Spinal cord (tissue), 10 donors: ENCODE measurements around the gene C1QTNF1. TPM values are rescaled to one million over a fixed set of nuclear protein-coding genes. Genes with fewer than 3 reads are reported as not detected.

Source experiments
- DNase-seq, 6 donors: peaks; one replicate each; pipeline versions ENCODE4 v3.0.0 to v3.0.0-alpha.2; 2013 to 2015; ENCODE audit warnings: low spot score in 6 of 6, low read depth in 4 of 6
- H3K27ac ChIP-seq: one replicate; pipeline ENCODE4 v1.5.1; 2013; ENCODE audit warnings: low read depth, low read length, control low read depth
- H3K27me3 ChIP-seq: one replicate; pipeline ENCODE4 v1.6.1; 2013; ENCODE audit warnings: low read length; ENCODE audit not compliant: control insufficient read depth, insufficient read depth
- H3K36me3 ChIP-seq: one replicate; pipeline ENCODE4 v1.6.1; 2013; ENCODE audit warnings: low read length; ENCODE audit not compliant: control insufficient read depth, insufficient read depth
- H3K4me1 ChIP-seq: one replicate; pipeline ENCODE4 v1.6.1; 2013; ENCODE audit warnings: low read length; ENCODE audit not compliant: control insufficient read depth, insufficient read depth
- H3K4me3 ChIP-seq: one replicate; pipeline ENCODE4 v1.5.1; 2013; ENCODE audit warnings: low read depth, low read length, control low read depth
- H3K9me3 ChIP-seq: one replicate; pipeline ENCODE4 v1.6.1; 2013; ENCODE audit warnings: low read length; ENCODE audit not compliant: control insufficient read depth, insufficient read depth
- WGBS: methylation state at CpG from one replicate; pipeline ENCODE4 v1.1.5; 2013; ENCODE audit warnings: missing lambda C conversion rate; ENCODE audit not compliant: insufficient coverage; 5-methylcytosine and 5-hydroxymethylcytosine counted together
- polyA plus RNA-seq, 2 donors: library from polyadenylated mRNA; unstranded; fragments of 120-200 nt; gene quantifications; one replicate each; pipeline ENCODE4 v1.2.1, GENCODE V29; 2013; ENCODE audit not compliant: insufficient read length in 2 of 2
- total RNA-seq, 2 donors: library from RNA; depleted of rRNA in 1 of 2; stranded (reverse); fragments of 120-200 nt in 1 of 2; fragments of >200 nt in 1 of 2; gene quantifications; one replicate each; pipeline versions ENCODE4 v1.2.3 to v1.2.4, GENCODE V29; 2013 to 2014
- donor health status: healthy.

C1QTNF1 gene
- total and polyA plus RNA-seq, 4 donors, result 4.0 to 15.5 (median 8.0) TPM

GRCh38 chr17:79085154-79085920, 61.4 kb downstream of the C1QTNF1 start:
- 90% methylated on average over 25 of the region's 30 CpGs for WGBS
- no peak overlapping the region for H3K4me3 ChIP-seq
- peaks cover 89% of the 10 kb centered on the region for H3K36me3 ChIP-seq
- no peaks in the 10 kb centered on the region for H3K27me3 ChIP-seq
- H3K9me3 ChIP-seq, result no peaks in the 10 kb centered on the region
- H3K4me1 ChIP-seq, result peaks cover 37% of the 10 kb centered on the region
- H3K27ac ChIP-seq, result no peak overlapping the region
- DNase-seq, result no peak

- no peak overlapping the region for H3K4me3 ChIP-seq
- no peaks in the 10 kb centered on the region for H3K27me3 ChIP-seq
- DNase-seq, result no peak
- peaks cover 88% of the 10 kb centered on the region for H3K36me3 ChIP-seq
- H3K27ac ChIP-seq, result no peak overlapping the region
- peaks cover 44% of the 10 kb centered on the region for H3K4me1 ChIP-seq
- 89% methylated on average over 26 of the region's 28 CpGs for whole genome bisulfite sequencing
- H3K9me3 ChIP-seq, result no peaks in the 10 kb centered on the region
These were observed 62.1 kb downstream of the C1QTNF1 start for GRCh38 chr17:79085921-79086551.

DNA sequence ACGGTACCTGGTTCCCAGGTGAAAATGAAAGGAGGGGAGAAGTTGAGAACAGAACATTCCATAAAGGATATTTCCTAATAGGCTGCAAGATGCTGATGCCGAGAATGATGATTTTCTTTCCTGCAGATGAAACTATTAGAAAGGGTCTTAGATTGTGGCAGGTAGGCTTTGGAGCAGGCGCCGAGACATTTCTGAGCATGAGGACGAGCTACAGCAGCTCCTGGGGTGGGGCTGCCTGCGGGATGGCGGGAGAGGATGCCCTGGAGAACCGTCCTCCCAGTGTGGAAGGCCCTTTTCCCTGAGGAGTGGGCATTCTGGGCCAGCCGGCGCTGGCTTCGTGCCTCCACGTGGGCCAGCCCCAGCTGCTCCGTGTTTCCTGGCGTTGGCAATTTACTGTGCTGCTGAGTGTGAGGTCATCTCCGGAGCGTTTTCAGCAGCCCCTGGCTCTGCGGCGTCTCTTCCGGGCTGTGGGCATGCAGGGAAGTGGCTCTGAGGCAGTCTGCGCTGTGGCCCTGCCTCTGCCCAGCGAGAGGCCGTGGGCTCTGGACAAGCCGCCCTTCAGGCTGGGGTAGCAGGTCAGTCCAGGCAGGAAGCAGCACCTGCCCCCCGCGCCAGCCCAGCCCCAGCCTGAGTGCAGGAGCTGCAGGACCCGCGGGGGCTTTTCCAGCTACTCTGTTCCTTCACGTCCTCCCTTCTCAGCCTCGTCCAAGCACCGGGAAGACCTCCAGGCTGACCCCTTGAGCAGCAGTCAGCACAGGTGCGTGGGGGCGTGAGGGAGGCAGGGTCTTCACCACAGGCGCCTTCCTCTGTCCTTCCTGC, 62.8 kb downstream of the C1QTNF1 start:
- Histone ChIP-seq H3K9me3 (no peaks in the 10 kb centered on the region), H3K4me3 (no peak overlapping the region), H3K4me1 (peaks cover 50% of the 10 kb centered on the region), H3K36me3 (peaks cover 89% of the 10 kb centered on the region), H3K27me3 (no peaks in the 10 kb centered on the region), H3K27ac (no peak overlapping the region)
- 80% methylated on average over 28 of the region's 33 CpGs for WGBS
- DNase-seq, result no peak

DNA sequence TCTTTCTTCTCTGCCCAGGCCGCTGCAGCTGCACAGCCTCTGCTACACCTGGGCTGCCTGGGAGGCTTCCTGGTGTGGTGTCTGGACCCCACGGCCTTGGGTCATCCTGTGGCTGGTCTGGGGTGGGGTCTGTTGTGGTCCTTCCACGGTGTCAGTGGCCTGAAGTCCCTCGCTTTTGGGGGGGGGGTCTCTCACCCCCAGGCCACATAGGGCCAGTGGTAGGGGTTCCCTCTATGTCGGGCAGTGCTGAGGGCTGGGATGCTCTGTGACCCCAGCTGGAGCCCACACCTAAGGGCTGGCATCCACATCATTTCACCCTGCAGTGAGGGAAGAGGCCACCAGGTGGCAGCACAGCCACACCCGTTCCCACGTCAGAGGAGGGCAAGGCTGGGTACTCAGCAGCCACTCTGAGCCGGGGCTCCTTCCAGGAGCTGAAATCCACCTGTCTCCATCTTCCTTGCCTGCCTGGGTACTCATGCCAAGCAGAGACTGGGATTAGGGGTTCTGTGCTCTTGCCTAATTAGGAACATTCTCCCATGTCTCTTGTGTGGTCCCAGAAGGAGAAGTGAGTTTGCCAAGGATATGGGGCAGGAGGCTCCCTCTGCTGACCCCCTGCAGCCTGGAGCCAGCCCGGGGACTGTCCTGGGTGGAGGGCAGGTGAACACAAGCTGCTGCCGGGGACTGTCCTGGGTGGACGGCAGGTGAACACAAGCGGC, 63.6 kb downstream of the C1QTNF1 start:
- 47% methylated on average over 7 of the region's 12 CpGs for WGBS
- no peak overlapping the region for H3K27ac ChIP-seq
- no peaks in the 10 kb centered on the region for H3K27me3 ChIP-seq
- H3K36me3 ChIP-seq, result peaks cover 87% of the 10 kb centered on the region
- H3K4me3 ChIP-seq, result no peak overlapping the region
- peaks cover 52% of the 10 kb centered on the region for H3K4me1 ChIP-seq
- no peaks in the 10 kb centered on the region for H3K9me3 ChIP-seq
- DNase-seq, result peak in 5 of 6 donors; percentile 57 to 95 (median 62)

DNA sequence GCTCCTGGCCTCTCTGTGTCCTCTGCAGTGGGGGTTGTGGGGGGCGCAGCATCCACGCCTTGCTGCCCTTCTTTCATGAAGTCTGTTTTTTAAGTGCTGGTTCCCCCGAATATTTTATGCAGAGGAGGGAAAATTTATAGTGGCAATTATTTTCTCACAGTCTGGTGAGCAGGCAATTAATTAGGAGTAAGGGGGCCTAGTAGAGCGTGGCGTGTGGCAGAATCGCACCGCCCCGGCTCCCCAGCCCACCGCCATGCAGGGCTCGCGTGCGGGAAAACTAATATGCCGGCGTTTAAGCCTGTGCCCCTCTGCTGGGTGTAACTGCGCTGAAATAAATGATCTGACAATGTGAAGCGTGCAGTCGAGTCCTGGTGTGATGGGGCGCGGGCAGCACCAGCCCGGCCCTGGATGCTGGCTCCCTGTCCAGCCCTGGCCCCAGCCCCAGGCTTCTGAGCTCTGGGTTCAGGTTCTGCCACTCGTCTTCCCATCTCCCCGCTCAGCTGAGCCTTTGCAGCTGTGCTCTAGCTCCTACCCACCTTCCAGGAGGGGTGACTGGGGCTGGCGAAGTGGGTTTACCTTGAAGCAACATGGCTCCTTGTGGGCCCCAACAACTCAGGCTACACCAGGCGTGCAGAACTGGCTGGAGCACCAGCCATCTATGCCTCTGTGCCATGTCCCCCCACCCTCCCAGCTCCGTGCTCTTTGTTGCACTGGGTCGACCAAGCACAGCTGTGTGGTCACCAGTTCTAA, 64.5 kb downstream of the C1QTNF1 start:
- no peaks in the 10 kb centered on the region for H3K27me3 ChIP-seq
- H3K4me3 ChIP-seq, result no peak overlapping the region
- H3K4me1 ChIP-seq, result peaks cover 48% of the 10 kb centered on the region
- peak in 2 of 6 donors; percentile 33 to 79 for DNase-seq
- H3K36me3 ChIP-seq, result peaks cover 86% of the 10 kb centered on the region
- 53% methylated on average over 24 of the region's 26 CpGs for WGBS
- H3K9me3 ChIP-seq, result no peaks in the 10 kb centered on the region
- no peak overlapping the region for H3K27ac ChIP-seq

- Histone ChIP-seq H3K4me3 (no peak overlapping the region), H3K9me3 (no peaks in the 10 kb centered on the region), H3K4me1 (peaks cover 53% of the 10 kb centered on the region), H3K27ac (no peak overlapping the region), H3K36me3 (peaks cover 86% of the 10 kb centered on the region), H3K27me3 (no peaks in the 10 kb centered on the region)
- DNase-seq, result no peak
- WGBS, result 91% methylated on average over 2 of the region's 8 CpGs
These were observed 65.0 kb downstream of the C1QTNF1 start for GRCh38 chr17:79088997-79089328.

DNA sequence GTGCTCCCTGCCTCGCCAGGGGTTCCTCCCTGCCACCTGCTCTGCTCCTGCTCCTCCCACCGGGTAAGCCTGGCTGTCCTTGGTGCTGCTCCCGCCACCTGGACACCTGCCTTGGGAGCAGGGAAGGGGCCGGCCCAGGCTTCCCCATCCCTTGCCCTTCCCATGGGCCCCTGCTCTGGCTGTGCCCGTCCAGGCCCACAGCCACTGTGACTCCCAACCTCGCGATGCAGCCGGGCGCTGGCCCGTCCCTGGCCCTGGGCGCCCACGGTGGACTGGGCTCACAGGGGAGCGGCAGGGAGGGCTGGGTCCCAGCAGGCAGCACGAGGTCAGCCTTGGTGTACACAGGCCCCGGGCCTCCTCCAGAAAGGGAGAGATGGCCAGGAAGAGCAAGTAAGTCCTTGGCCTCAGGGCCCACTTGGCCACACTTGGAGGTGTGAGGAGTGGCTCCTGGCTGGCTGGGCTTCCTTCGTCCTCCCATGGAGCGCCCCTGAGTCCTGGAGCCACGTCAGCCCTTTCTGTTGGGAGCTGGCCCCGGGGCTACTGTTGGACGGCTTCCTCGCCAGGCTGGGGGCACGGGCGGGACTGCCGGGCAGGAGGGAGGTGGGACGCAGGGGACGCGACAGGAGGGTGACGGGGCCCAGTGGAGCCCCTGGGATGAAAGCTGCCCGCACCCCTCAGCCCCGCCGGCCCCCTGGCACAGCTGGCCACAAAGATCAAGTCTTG, 65.9 kb downstream of the C1QTNF1 start:
- Histone ChIP-seq H3K27me3 (no peaks in the 10 kb centered on the region), H3K4me3 (no peak overlapping the region)
- WGBS, result 89% methylated on average over 28 of the region's 31 CpGs

DNA sequence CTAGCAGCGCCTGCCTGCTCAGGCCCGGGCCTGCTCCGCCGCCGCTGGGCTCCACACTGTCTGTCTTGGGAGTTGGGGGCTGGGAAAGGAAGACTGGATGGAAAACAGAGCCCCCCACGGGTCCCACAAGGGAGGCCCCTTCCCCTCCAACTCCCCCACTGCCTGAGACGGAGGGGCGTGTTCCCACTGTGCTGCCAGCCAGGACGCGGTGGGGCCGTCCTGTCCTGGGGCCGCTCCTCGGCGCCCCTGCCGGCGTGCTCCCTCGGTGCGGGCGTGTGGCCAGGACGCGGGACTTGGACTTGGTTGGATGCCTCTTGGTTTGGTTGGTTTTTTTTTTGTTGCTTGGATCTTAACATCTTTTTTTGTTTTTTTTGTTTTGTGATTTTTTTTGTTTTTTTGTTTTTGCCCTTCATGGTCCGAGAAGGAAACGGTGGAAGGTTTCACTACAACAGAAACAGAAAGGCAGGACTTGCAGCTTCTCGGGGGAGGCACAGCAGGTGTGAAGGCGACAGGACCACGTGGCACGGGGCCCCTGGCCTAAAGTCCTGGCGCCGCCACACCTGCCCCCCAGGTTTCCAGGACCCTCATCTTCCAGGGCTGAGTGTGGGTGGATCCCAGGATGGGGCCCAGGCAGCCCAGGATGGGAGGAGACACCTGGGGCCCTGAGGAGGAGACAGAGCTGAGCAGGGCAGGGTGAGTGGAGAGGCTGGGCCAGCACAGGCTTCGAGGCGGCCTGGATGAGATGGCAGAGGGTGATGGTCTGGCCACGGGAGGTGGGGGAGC, 66.7 kb downstream of the C1QTNF1 start:
- H3K27me3 ChIP-seq, result no peaks in the 10 kb centered on the region
- H3K27ac ChIP-seq, result no peak overlapping the region
- 35% methylated on average over 26 of the region's 32 CpGs for WGBS
- H3K9me3 ChIP-seq, result no peaks in the 10 kb centered on the region
- peak in 1 of 6 donors; percentile 36 for DNase-seq
- H3K36me3 ChIP-seq, result peaks cover 78% of the 10 kb centered on the region
- H3K4me1 ChIP-seq, result peaks cover 54% of the 10 kb centered on the region
- H3K4me3 ChIP-seq, result no peak overlapping the region

More for the DNA sequence above, 65.9 kb downstream of the C1QTNF1 start:
- DNase-seq, result no peak
- Histone ChIP-seq H3K27ac (no peak overlapping the region), H3K4me1 (peaks cover 54% of the 10 kb centered on the region), H3K36me3 (peaks cover 78% of the 10 kb centered on the region), H3K9me3 (no peaks in the 10 kb centered on the region)
